GM19395 (cell line): ENCODE data around the gene SPIN2B.
A peak's percentile ranks its signal among the peaks of the same experiment; 100 is the strongest.
"Not testable (repeated sequence)": the region's sequence is repeated elsewhere in the genome, so short reads cannot be mapped to it uniquely, and the experiment has no call there.

Experiments
- ATAC-seq: cut with Tn5 transposase; IDR thresholded peaks from one replicate; pipeline ENCODE4 v1.9.1; 2021; ENCODE audit warnings: mild to moderate bottlenecking, moderate library complexity; ENCODE audit not compliant: unreplicated experiment

SPIN2B gene

GRCh38 chrX:57121162-57121755 is at the start of gene SPIN2B:
TSS of gene SPIN2B (minus strand) at chrX:57121548.
- ATAC-seq, result peak; percentile 99

- ATAC-seq, result no peak
These were observed 35.2 kb upstream of the SPIN2B start for GRCh38 chrX:57156397-57157049.

- no peak for ATAC-seq
These were observed 33.8 kb upstream of the SPIN2B start for GRCh38 chrX:57155171-57155570.

- ATAC-seq, result not testable (repeated sequence)
These were observed 30.9 kb upstream of the SPIN2B start for GRCh38 chrX:57152222-57152621.

- ATAC-seq, result no peak
These were observed 17.3 kb upstream of the SPIN2B start for GRCh38 chrX:57138674-57139073.

- ATAC-seq, result no peak
These were observed 16.2 kb upstream of the SPIN2B start for GRCh38 chrX:57137501-57137900.

- not testable (repeated sequence) for ATAC-seq
These were observed 15.7 kb upstream of the SPIN2B start, which contains the start of gene SPIN2A for GRCh38 chrX:57137073-57137472. TSS of gene SPIN2A (minus strand) at chrX:57137397. CDS start at chrX:57136597, 800 bp downstream.

- not testable (repeated sequence) for ATAC-seq
These were observed 15.2 kb upstream of the SPIN2B start for GRCh38 chrX:57136589-57136988.

- ATAC-seq, result no peak
These were observed 13.9 kb upstream of the SPIN2B start for GRCh38 chrX:57135287-57135686.

GRCh38 chrX:57134702-57135101 is 13.4 kb upstream of the SPIN2B start:
- no peak for ATAC-seq

GRCh38 chrX:57133706-57134105 is 12.4 kb upstream of the SPIN2B start:
- no peak for ATAC-seq

- ATAC-seq, result not testable (repeated sequence)
These were observed 11.9 kb upstream of the SPIN2B start for GRCh38 chrX:57133284-57133683.

GRCh38 chrX:57132046-57132445 is 10.7 kb upstream of the SPIN2B start:
- no peak for ATAC-seq

- ATAC-seq, result no peak
These were observed 468 bp upstream of the SPIN2B start for GRCh38 chrX:57121816-57122215.

GRCh38 chrX:57120619-57121161 is 658 bp downstream of the SPIN2B start:
- ATAC-seq, result not testable (repeated sequence)

GRCh38 chrX:57119416-57119815 is 1.9 kb downstream of the SPIN2B start:
- no peak for ATAC-seq

GRCh38 chrX:57117566-57117965 is 3.8 kb downstream of the SPIN2B start:
- ATAC-seq, result not testable (repeated sequence)

- ATAC-seq, result no peak
These were observed 16.4 kb downstream of the SPIN2B start for GRCh38 chrX:57104921-57105398.

GRCh38 chrX:57104406-57104805 is 16.9 kb downstream of the SPIN2B start:
- no peak for ATAC-seq

- ATAC-seq, result no peak
These were observed 17.9 kb downstream of the SPIN2B start for GRCh38 chrX:57103489-57103888.

- not testable (repeated sequence) for ATAC-seq
These were observed 18.4 kb downstream of the SPIN2B start for GRCh38 chrX:57102918-57103317.

GRCh38 chrX:57083143-57083542 is 38.2 kb downstream of the SPIN2B start:
- no peak for ATAC-seq
